ENCODE measurements around the gene PLXND1.

DNA sequence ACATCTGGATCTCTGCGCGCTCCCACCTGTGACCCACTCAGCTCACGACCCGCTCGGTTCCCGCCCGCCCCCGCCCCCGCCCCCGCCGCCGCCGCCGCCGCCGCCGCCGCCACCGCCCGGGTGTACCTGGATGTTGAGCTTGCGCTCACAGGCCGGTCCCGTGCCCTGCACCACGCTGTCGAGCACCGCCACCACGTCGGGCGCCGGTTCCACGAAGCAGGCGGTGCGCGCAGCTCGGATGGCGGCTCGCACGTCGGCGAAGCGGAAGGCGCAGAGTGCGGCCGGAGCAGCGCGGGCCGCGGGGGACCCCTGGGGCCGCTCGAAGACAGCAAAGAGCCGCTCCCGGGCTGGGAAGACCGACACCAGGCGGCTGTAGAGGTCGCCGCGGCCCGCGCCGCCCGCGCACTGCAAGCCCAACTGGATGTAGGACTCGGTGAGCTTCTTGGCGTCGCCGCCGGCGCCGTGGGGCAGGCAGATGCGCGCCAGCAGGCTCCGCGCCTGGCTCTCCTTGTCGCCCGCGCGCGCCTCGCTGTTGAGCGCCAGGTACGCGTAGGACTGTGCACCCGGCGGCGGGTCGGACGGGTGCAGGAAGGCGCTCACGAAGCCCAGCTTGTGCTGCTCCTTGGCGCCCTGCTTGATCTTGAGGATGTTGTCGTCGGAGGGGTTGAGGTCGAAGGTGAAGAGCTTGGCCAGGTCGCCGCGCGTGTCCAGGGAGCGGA is 1.1 kb downstream of the PLXND1 start:
- TF ChIP-seq, protein P1, sequence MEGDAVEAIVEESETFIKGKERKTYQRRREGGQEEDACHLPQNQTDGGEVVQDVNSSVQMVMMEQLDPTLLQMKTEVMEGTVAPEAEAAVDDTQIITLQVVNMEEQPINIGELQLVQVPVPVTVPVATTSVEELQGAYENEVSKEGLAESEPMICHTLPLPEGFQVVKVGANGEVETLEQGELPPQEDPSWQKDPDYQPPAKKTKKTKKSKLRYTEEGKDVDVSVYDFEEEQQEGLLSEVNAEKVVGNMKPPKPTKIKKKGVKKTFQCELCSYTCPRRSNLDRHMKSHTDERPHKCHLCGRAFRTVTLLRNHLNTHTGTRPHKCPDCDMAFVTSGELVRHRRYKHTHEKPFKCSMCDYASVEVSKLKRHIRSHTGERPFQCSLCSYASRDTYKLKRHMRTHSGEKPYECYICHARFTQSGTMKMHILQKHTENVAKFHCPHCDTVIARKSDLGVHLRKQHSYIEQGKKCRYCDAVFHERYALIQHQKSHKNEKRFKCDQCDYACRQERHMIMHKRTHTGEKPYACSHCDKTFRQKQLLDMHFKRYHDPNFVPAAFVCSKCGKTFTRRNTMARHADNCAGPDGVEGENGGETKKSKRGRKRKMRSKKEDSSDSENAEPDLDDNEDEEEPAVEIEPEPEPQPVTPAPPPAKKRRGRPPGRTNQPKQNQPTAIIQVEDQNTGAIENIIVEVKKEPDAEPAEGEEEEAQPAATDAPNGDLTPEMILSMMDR (IDR thresholded peaks at IDR 0.05) = peak; percentile 21
- peak; percentile 99 for TF ChIP-seq EZH2 (IDR thresholded peaks at IDR 0.05)

All from neural progenitor cell (in vitro differentiated cells).